Activated gamma-delta T cell treated with anti-CD3 and anti-CD28 coated beads, Interleukin-2, amount 50 U/mL, for 16 hours (primary cell): ENCODE results near the gene ARRDC3.

Experiments
- DNase-seq: peaks from one replicate; pipeline ENCODE4 v3.0.0-alpha.2; 2020; ENCODE audit warnings: low read depth

ARRDC3 gene

GRCh38 chr5:91384671-91385430 is 1.7 kb upstream of the ARRDC3 start:
- peak; percentile 25 for DNase-seq

GRCh38 chr5:91383956-91384300 is 811 bp upstream of the ARRDC3 start:
- no peak for DNase-seq

GRCh38 chr5:91382530-91383026 is 539 bp downstream of the ARRDC3 start:
- DNase-seq = no peak

GRCh38 chr5:91381774-91382359 is 1.2 kb downstream of the ARRDC3 start:
- peak; percentile 66 for DNase-seq

- DNase-seq = no peak
Measured at GRCh38 chr5:91381239-91381773, 1.8 kb downstream of the ARRDC3 start.

GRCh38 chr5:91380491-91381238 is 2.5 kb downstream of the ARRDC3 start:
- peak; percentile 97 for DNase-seq

- DNase-seq = peak; percentile 92
Measured at GRCh38 chr5:91379914-91380490, 3.1 kb downstream of the ARRDC3 start.

GRCh38 chr5:91379246-91379913 is 3.7 kb downstream of the ARRDC3 start:
- DNase-seq = no peak

GRCh38 chr5:91378752-91379211 is 4.3 kb downstream of the ARRDC3 start:
- no peak for DNase-seq

- no peak for DNase-seq
Measured at GRCh38 chr5:91374893-91375520, 8.1 kb downstream of the ARRDC3 start.

GRCh38 chr5:91373600-91373999 is 9.5 kb downstream of the ARRDC3 start:
- no peak for DNase-seq

- no peak for DNase-seq
Measured at GRCh38 chr5:91373006-91373405, 10.1 kb downstream of the ARRDC3 start.

- DNase-seq = no peak
Measured at GRCh38 chr5:91369480-91369879, 13.6 kb downstream of the ARRDC3 start.

- DNase-seq = no peak
Measured at GRCh38 chr5:91367908-91368648, 15.0 kb downstream of the ARRDC3 start.

- DNase-seq = no peak
Measured at GRCh38 chr5:91367344-91367743, 15.8 kb downstream of the ARRDC3 start.

- no peak for DNase-seq
Measured at GRCh38 chr5:91366551-91366950, 16.6 kb downstream of the ARRDC3 start.

GRCh38 chr5:91365498-91365897 is 17.6 kb downstream of the ARRDC3 start:
- no peak for DNase-seq

GRCh38 chr5:91362935-91363334 is 20.2 kb downstream of the ARRDC3 start:
- no peak for DNase-seq

GRCh38 chr5:91361790-91362189 is 21.3 kb downstream of the ARRDC3 start:
- no peak for DNase-seq

GRCh38 chr5:91361055-91361701 is 21.9 kb downstream of the ARRDC3 start:
- no peak for DNase-seq
